Airway epithelial cell (primary cell): ENCODE results near the gene SLIT2. TPM values are rescaled to one million over a fixed set of nuclear protein-coding genes. Genes with fewer than 3 reads are reported as not detected.

Experiments used
- total RNA-seq: library from RNA; depleted of rRNA; stranded (reverse); fragments of >200 nt; gene quantifications from 2 replicates; pipeline ENCODE4 v1.2.3, GENCODE V29; 2015

Gene SLIT2
- 0.37 and 0.63 TPM in 2 replicates for total RNA-seq

GRCh38 chr4:20251796-20252655 lies at the start of gene SLIT2:
SLIT2 (plus strand) TSS chr4:20251905; CDS start chr4:20253816, 1,911 bp downstream.

